H1 (cell line): ENCODE data around the gene TMEM272. TPM values are rescaled to one million over a fixed set of nuclear protein-coding genes. Genes with fewer than 3 reads are reported as not detected.

ENCODE experiments used
- GABPA ChIP-seq: IDR thresholded peaks from 2 replicates; pipeline ENCODE4 v1.6.1; 2011; ENCODE audit warnings: mild to moderate bottlenecking, low read length, moderate library complexity, borderline replicate concordance; ENCODE audit not compliant: insufficient read depth
- HDAC2 ChIP-seq, 2 experiments: fragments of 300-600 bp in 1 of 2; sonication (generic) in 1 of 2; IDR thresholded peaks; 2 replicates each; pipeline ENCODE4 v1.6.1; 2011 to 2012; ENCODE audit warnings: low read depth in 2 of 2, low read length in 2 of 2, mild to moderate bottlenecking in 2 of 2, moderate library complexity in 2 of 2, borderline replicate concordance in 1 of 2, inconsistent platforms in 1 of 2
- MAFK ChIP-seq: IDR thresholded peaks from 2 replicates; pipeline ENCODE4 v1.6.1; 2012; ENCODE audit warnings: low read depth, mild to moderate bottlenecking, improper control_type of control experiment, low read length
- SUZ12 ChIP-seq: fragments of 200-600 bp; sonication (generic); IDR thresholded peaks from 2 replicates; pipeline ENCODE4 v1.6.1; 2012; ENCODE audit warnings: mild to moderate bottlenecking, inconsistent platforms, low read length, moderate library complexity, mixed read lengths
- polyA plus RNA-seq, 7 experiments: library from polyadenylated mRNA; depleted of rRNA in 3 of 7; stranded (reverse) in 5 of 7; unstranded in 2 of 7; fragments of >200 nt in 5 of 7; fragments of 200-250 nt in 2 of 7; gene quantifications; 1 replicate in 5 of 7; 2 replicates in 1 of 7; 4 replicates in 1 of 7; pipeline versions ENCODE4 v1.2.1 to v1.2.3, GENCODE V29; 2011 to 2013; ENCODE audit warnings: missing spikeins in 2 of 7, mixed read lengths in 2 of 7
- total RNA-seq: library from RNA; stranded (reverse); fragmentation: NEBNext Ultra II Directional; extraction: Animal tissue kit (Norgen Biotek cat#: 25700); gene quantifications from 2 replicates; pipeline ENCODE4 v1.2.1, GENCODE V29; 2021
- TF ChIP-seq, protein P1 (sequence below): IDR thresholded peaks from 2 replicates; pipeline ENCODE4 v1.6.1; 2011; ENCODE audit warnings: low read depth, mild to moderate bottlenecking, low read length; ENCODE audit not compliant: insufficient read depth

The TMEM272 gene
- total and polyA plus RNA-seq, 2 of the 8 experiments (the other 6 are each of a cell fraction or from before 2014, with no cell fraction given): 0.05 TPM; not detected in 1

DNA sequence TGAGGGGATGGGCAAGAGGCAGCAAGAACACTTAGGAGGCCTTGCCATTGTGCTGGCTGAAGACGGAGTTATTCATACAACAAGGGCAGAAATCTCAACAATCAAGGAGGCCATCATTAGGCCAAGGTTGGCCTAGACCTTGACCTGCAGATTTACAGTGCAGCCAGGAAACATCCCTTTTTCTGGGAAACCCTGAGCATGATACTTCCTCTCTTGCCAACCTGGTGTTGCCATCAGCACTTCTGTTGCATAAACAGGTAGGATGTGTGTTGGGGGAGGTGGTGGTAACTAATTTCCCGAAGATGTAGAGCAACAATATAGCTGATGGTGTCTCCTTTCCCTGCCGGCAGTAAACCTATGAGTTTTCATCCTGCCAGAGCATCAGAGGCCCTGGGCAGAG, 8.0 kb downstream of the TMEM272 start (continued):
- TF ChIP-seq GABPA (no peak), HDAC2 (IDR thresholded peaks at IDR 0.05; ENCODE audit: borderline replicate concordance in 1 of 2, low read depth in 2 of 2, low read length in 2 of 2) (no peak), SUZ12 (no peak), MAFK (no peak)
- TF ChIP-seq, protein P1, sequence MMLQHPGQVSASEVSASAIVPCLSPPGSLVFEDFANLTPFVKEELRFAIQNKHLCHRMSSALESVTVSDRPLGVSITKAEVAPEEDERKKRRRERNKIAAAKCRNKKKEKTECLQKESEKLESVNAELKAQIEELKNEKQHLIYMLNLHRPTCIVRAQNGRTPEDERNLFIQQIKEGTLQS: no peak
- TF ChIP-seq, all 59 proteins: peak for 0
